GM21390 (cell line): ENCODE data around the gene PTPRN2.

Experiments
- ATAC-seq: cut with Tn5 transposase; IDR thresholded peaks from one replicate; pipeline ENCODE4 v1.9.1; 2021; ENCODE audit not compliant: unreplicated experiment

The PTPRN2 gene

GRCh38 chr7:158374586-158374985 lies 213.0 kb downstream of the PTPRN2 start:
- ATAC-seq, result no peak

GRCh38 chr7:158374146-158374545 lies 213.5 kb downstream of the PTPRN2 start:
- no peak for ATAC-seq

GRCh38 chr7:158373476-158374133 lies 214.0 kb downstream of the PTPRN2 start:
- no peak for ATAC-seq

GRCh38 chr7:158372400-158373342 lies 215.0 kb downstream of the PTPRN2 start:
- no peak for ATAC-seq

- ATAC-seq, result no peak
Observed at GRCh38 chr7:158371856-158372255, 215.8 kb downstream of the PTPRN2 start.

- no peak for ATAC-seq
Observed at GRCh38 chr7:158369866-158370265, 217.8 kb downstream of the PTPRN2 start.

- ATAC-seq, result no peak
Observed at GRCh38 chr7:158369290-158369689, 218.3 kb downstream of the PTPRN2 start.

GRCh38 chr7:158368449-158368848 lies 219.2 kb downstream of the PTPRN2 start:
- no peak for ATAC-seq

- no peak for ATAC-seq
Observed at GRCh38 chr7:158367634-158367982, 220.0 kb downstream of the PTPRN2 start.

GRCh38 chr7:158366916-158367633 lies 220.5 kb downstream of the PTPRN2 start:
- no peak for ATAC-seq

GRCh38 chr7:158366346-158366745 lies 221.3 kb downstream of the PTPRN2 start:
- ATAC-seq, result no peak

GRCh38 chr7:158365267-158365666 lies 222.4 kb downstream of the PTPRN2 start:
- ATAC-seq, result no peak

- ATAC-seq, result no peak
Observed at GRCh38 chr7:158364451-158364850, 223.2 kb downstream of the PTPRN2 start.

GRCh38 chr7:158362912-158363905 lies 224.4 kb downstream of the PTPRN2 start:
- ATAC-seq, result no peak

- ATAC-seq, result no peak
Observed at GRCh38 chr7:158362001-158362400, 225.6 kb downstream of the PTPRN2 start.

- no peak for ATAC-seq
Observed at GRCh38 chr7:158361326-158361946, 226.2 kb downstream of the PTPRN2 start.

- no peak for ATAC-seq
Observed at GRCh38 chr7:158358926-158359645, 228.5 kb downstream of the PTPRN2 start.

- no peak for ATAC-seq
Observed at GRCh38 chr7:158357898-158358821, 229.5 kb downstream of the PTPRN2 start.
